ENCODE data around the gene ACAA1. TPM values are rescaled to one million over a fixed set of nuclear protein-coding genes. Genes with fewer than 3 reads are reported as not detected.

Gene ACAA1
- total and polyA plus RNA-seq, 10 of the 15 experiments (the other 5 are each of a cell fraction or from before 2014, with no cell fraction given), result 5.7 to 85.4 (median 60.6) TPM

- TF ChIP-seq BCL3 (IDR thresholded peaks at IDR 0.05; ENCODE audit: borderline replicate concordance, insufficient read depth, low read depth, low read length, poor library complexity, severe bottlenecking) (no peak), ZBTB40 (IDR thresholded peaks at IDR 0.05; ENCODE audit: borderline replicate concordance) (no peak), ZNF592 (IDR thresholded peaks at IDR 0.05) (no peak), KLF5 (IDR thresholded peaks at IDR 0.05; ENCODE audit: partially characterized antibody) (peak; percentile 33), ZBTB33 (IDR thresholded peaks at IDR 0.05) (no peak), IRF3 (IDR thresholded peaks at IDR 0.05) (no peak), BCL11A (IDR thresholded peaks at IDR 0.05; ENCODE audit: low read depth, low read length) (no peak), E2F8 (IDR thresholded peaks at IDR 0.05; ENCODE audit: low read depth, partially characterized antibody) (no peak), STAT1 (conservative IDR thresholded peaks at IDR 0.05) (peak; percentile 81; the same call in 1 of the 2 replicates), POLR2AphosphoS5 (IDR thresholded peaks at IDR 0.05; ENCODE audit: low read length) (peak; percentile 74), SRF (IDR thresholded peaks at IDR 0.05; ENCODE audit: low read depth in 2 of 2, low read length in 2 of 2) (0 out of 4 replicates have a peak, but pooled peaks of 1 of the 2 experiments have one; percentile 18)
These were observed 1.6 kb upstream of the ACAA1 start, which contains the start of gene MYD88 (continued) for GRCh38 chr3:38138349-38139190.

Measured in GM12878 (cell line).